Measurements from ENCODE around the gene MOG. TPM values are rescaled to one million over a fixed set of nuclear protein-coding genes. Genes with fewer than 3 reads are reported as not detected.

The MOG gene
- total RNA-seq, 2 experiments from 2014 or later = not detected

DNA sequence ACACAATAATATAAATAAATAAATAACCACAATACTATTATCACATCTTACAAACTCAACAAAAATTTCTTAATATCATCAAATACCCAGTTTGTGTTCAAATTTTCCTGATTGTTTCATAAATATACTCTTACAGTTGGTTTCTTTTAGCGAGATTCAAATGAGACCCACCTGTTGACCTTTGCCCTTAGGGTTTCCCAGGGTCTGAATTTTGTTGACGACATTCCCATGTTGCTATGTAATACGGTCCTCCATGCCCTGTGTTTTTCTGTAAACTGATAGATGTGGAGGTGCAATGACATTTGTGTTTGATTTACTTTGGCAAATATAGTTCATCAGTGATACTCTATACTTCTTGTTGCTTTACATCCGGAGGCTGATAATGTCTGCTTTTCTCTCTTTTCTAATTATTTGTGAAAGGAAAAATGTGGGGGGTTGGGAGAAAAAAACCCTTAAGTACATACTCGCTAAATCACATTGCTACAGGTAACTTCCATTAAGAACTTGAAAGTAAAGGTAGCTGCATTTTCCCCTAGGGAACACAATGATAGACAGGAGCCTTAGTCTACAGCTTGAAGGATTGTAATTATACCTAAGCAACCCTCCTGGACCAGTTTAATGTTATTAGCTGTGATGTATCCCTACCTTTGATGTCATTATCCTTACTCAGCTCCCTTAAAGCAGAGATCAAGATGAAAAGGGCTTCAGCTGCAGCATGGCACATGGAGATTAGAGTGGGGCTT, 6.6 kb downstream of the MOG start:
- H3K36me3 ChIP-seq (ENCODE audit: insufficient read depth, low read length) = no peaks in the 10 kb centered on the region
- Mint-ChIP-seq H3K4me3 (no peak overlapping the region), H3K4me1 (ENCODE audit: low read depth) (no peaks in the 10 kb centered on the region), H3K36me3 (ENCODE audit: low read depth) (no peaks in the 10 kb centered on the region), H3K27me3 (peaks cover 62% of the 10 kb centered on the region), H3K27ac (no peak overlapping the region), H3K9me3 (no peaks in the 10 kb centered on the region)
- POLR2A ChIA-PET = no interaction called here
- no peak overlapping the region for H3K27ac ChIP-seq (ENCODE audit: low read depth in 1 of 2, low read length in 2 of 2)
- H3K9me3 ChIP-seq (ENCODE audit: control insufficient read depth in 1 of 2, insufficient read depth in 1 of 2, low read length in 2 of 2) = no peaks in the 10 kb centered on the region
- ATAC-seq (ENCODE audit: poor library complexity) = no peak
- TF ChIP-seq, protein P1, sequence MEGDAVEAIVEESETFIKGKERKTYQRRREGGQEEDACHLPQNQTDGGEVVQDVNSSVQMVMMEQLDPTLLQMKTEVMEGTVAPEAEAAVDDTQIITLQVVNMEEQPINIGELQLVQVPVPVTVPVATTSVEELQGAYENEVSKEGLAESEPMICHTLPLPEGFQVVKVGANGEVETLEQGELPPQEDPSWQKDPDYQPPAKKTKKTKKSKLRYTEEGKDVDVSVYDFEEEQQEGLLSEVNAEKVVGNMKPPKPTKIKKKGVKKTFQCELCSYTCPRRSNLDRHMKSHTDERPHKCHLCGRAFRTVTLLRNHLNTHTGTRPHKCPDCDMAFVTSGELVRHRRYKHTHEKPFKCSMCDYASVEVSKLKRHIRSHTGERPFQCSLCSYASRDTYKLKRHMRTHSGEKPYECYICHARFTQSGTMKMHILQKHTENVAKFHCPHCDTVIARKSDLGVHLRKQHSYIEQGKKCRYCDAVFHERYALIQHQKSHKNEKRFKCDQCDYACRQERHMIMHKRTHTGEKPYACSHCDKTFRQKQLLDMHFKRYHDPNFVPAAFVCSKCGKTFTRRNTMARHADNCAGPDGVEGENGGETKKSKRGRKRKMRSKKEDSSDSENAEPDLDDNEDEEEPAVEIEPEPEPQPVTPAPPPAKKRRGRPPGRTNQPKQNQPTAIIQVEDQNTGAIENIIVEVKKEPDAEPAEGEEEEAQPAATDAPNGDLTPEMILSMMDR (IDR thresholded peaks at IDR 0.05) = no peak
- no peaks in the 10 kb centered on the region for H3K4me1 ChIP-seq (ENCODE audit: insufficient read depth, low read length)
- H3K27me3 ChIP-seq (ENCODE audit: control insufficient read depth in 1 of 2, insufficient read depth in 2 of 2, low read length in 2 of 2) = peaks cover 9 to 15% of the 10 kb centered on the region in 2 experiments
- intact Hi-C loops (cut with DNase I, micrococcal nuclease) = no loop called here
- CTCF ChIA-PET = no interaction called here
- no peak for DNase-seq
- no peak overlapping the region for H3K4me3 ChIP-seq (ENCODE audit: low read length)

DNA sequence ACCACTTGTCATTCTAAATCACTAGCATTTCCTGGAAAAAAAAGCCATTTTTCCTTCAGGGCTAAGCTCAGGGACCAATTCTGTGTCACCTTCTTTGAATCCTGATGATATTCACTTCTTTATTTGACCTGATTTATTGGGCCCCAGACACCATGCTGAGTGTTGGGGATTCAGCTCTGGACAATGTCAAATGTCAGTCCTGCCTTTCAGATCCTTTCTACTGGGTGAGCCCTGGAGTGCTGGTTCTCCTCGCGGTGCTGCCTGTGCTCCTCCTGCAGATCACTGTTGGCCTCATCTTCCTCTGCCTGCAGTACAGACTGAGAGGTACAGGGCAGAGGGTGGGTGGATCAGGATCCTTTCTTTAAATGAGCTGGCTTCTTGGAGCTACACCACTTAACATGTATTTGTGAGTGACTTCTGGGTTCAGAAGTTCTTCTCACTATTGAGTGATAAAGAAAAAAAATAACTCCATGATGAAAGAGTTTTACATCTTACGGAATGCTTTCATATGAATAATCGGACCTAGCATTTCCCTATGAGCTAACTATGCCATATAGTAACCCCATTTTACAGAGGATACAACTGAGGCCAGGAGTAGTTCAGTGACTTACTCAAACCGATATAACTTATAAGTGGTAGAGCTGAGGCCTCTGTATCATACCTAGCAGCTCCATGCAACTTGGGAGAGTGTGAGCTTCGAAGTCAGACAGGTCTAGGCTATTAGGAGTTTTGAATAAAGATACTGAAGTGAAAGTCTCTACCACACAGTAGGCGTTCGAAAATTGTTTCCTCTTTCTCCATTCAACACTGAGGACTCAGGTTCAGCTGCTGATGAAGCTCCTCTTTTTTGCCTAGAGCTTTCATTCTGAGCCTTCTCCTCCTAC, 9.3 kb downstream of the MOG start:
- DNase-seq (no peak), ATAC-seq (ENCODE audit: poor library complexity) (no peak)
- Mint-ChIP-seq H3K4me1 (ENCODE audit: low read depth) (no peaks in the 10 kb centered on the region), H3K36me3 (ENCODE audit: low read depth) (no peaks in the 10 kb centered on the region), H3K4me3 (no peak overlapping the region), H3K9me3 (no peaks in the 10 kb centered on the region), H3K27me3 (peaks cover 63% of the 10 kb centered on the region), H3K27ac (no peak overlapping the region)
- no peak overlapping the region for H3K4me3 ChIP-seq (ENCODE audit: low read length)
- intact Hi-C loops (cut with DNase I, micrococcal nuclease) = no loop called here
- ChIA-PET CTCF (interaction anchor here (0.6 to 2.0 kb wide), 3 partner anchors 11 to 16 kb away, joined by 3 to 11 read pairs (median 5); no protein-coding TSS in a partner anchor), POLR2A (interaction anchor here (0.7 to 1.5 kb wide), 2 partner anchors 13 to 17 kb away, joined by 3 read pairs; no protein-coding TSS in a partner anchor)
- no peaks in the 10 kb centered on the region for H3K9me3 ChIP-seq (ENCODE audit: control insufficient read depth in 1 of 2, insufficient read depth in 1 of 2, low read length in 2 of 2)
- no peaks in the 10 kb centered on the region for H3K4me1 ChIP-seq (ENCODE audit: insufficient read depth, low read length)
- TF ChIP-seq, protein P1 (IDR thresholded peaks at IDR 0.05) = no peak
- peaks cover 19 to 25% of the 10 kb centered on the region in 2 experiments for H3K27me3 ChIP-seq (ENCODE audit: control insufficient read depth in 1 of 2, insufficient read depth in 2 of 2, low read length in 2 of 2)
- no peaks in the 10 kb centered on the region for H3K36me3 ChIP-seq (ENCODE audit: insufficient read depth, low read length)
- H3K27ac ChIP-seq (ENCODE audit: low read depth in 1 of 2, low read length in 2 of 2) = no peak overlapping the region

DNA sequence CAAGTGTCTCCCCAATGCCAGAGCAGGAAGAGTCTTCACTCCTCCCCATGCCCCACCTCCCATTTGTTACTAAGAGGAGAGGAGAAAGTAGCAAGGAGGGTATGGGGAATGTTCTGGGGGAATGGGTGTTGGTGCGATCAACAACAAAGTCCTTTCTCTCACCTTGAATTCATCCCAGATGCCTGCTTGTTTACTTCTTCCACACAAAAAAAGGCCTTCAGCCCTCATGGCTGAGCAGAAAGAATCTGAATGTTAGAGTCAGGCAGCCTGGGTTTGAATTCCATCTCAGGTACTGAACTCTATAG, 9.9 kb downstream of the MOG start:
- no peaks in the 10 kb centered on the region for H3K4me1 Mint-ChIP-seq (ENCODE audit: low read depth)
- H3K4me1 ChIP-seq (ENCODE audit: insufficient read depth, low read length) = no peaks in the 10 kb centered on the region
- intact Hi-C loops (cut with DNase I, micrococcal nuclease) = no loop called here
- H3K27ac Mint-ChIP-seq = no peak overlapping the region
- ChIA-PET CTCF (interaction anchor here (0.6 to 2.0 kb wide), 2 partner anchors 10 to 13 kb away, joined by 3 to 11 read pairs; no protein-coding TSS in a partner anchor), POLR2A (no interaction called here)
- DNase-seq (no peak), ATAC-seq (ENCODE audit: poor library complexity) (no peak)
- H3K27ac ChIP-seq (ENCODE audit: low read depth in 1 of 2, low read length in 2 of 2) = no peak overlapping the region
- no peak overlapping the region for H3K4me3 ChIP-seq (ENCODE audit: low read length)
- H3K4me3 Mint-ChIP-seq = no peak overlapping the region
- TF ChIP-seq, protein P1 (IDR thresholded peaks at IDR 0.05) = no peak
- H3K36me3 Mint-ChIP-seq (ENCODE audit: low read depth) = no peaks in the 10 kb centered on the region
- H3K36me3 ChIP-seq (ENCODE audit: insufficient read depth, low read length) = no peaks in the 10 kb centered on the region
- H3K9me3 Mint-ChIP-seq = no peaks in the 10 kb centered on the region
- H3K9me3 ChIP-seq (ENCODE audit: control insufficient read depth in 1 of 2, insufficient read depth in 1 of 2, low read length in 2 of 2) = no peaks in the 10 kb centered on the region
- peaks cover 63% of the 10 kb centered on the region for H3K27me3 Mint-ChIP-seq
- peaks cover 20 to 25% of the 10 kb centered on the region in 2 experiments for H3K27me3 ChIP-seq (ENCODE audit: control insufficient read depth in 1 of 2, insufficient read depth in 2 of 2, low read length in 2 of 2)

All from CD4-positive, alpha-beta T cell (primary cell).